SK-N-SH treated with all-trans-retinoic acid at 6 μM for 48 hours (cell line): ENCODE measurements around the gene CDX1.

Experiments used
- ATAC-seq: fragments of 200-7000 bp; cut with Tn5 transposase; 3 replicates; pipeline ENCODE4 v1.9.1; 2020; ENCODE audit warnings: mild to moderate bottlenecking, moderate library complexity
- ARNTL ChIP-seq: fragments of 450-650 bp; formaldehyde crosslinking; IDR thresholded peaks from 2 replicates; pipeline ENCODE4 v1.5.0; 2020; ENCODE audit warnings: low read depth, mild to moderate bottlenecking, moderate library complexity, borderline replicate concordance
- BACH2 ChIP-seq: fragments of 250-450 bp; sonication (Bioruptor Pico); IDR thresholded peaks from 2 replicates; pipeline ENCODE4 v1.9.0; 2021; ENCODE audit warnings: mild to moderate bottlenecking, borderline replicate concordance
- CREB5 ChIP-seq: fragments of 250-450 bp; sonication (Bioruptor Pico); IDR thresholded peaks from 2 replicates; pipeline ENCODE4 v1.5.1; 2020; ENCODE audit warnings: low read depth, mild to moderate bottlenecking, moderate library complexity
- CSDC2 ChIP-seq: fragments of 250-450 bp; sonication (Bioruptor Pico); IDR thresholded peaks from 2 replicates; pipeline ENCODE4 v1.5.0; 2020; ENCODE audit warnings: mild to moderate bottlenecking, moderate library complexity
- ESRRG ChIP-seq: fragments of 250-450 bp; sonication (Bioruptor Pico); IDR thresholded peaks from 2 replicates; pipeline ENCODE4 v1.6.1; 2021; ENCODE audit warnings: mild to moderate bottlenecking
- GLIS3 ChIP-seq: fragments of 250-450 bp; sonication (Bioruptor Pico); IDR thresholded peaks from 2 replicates; pipeline ENCODE4 v1.5.0; 2020; ENCODE audit warnings: mild to moderate bottlenecking, moderate library complexity
- ISL1 ChIP-seq: fragments of 250-450 bp; sonication (Bioruptor Pico); IDR thresholded peaks from 2 replicates; pipeline ENCODE4 v2.1.2; 2022; ENCODE audit warnings: mild to moderate bottlenecking, moderate library complexity
- PATZ1 ChIP-seq: fragments of 250-450 bp; sonication (Bioruptor Pico); IDR thresholded peaks from 2 replicates; pipeline ENCODE4 v1.8.0; 2020; ENCODE audit warnings: mild to moderate bottlenecking, moderate library complexity, borderline replicate concordance
- POU6F1 ChIP-seq: fragments of 250-450 bp; sonication (Bioruptor Pico); IDR thresholded peaks from 2 replicates; pipeline ENCODE4 v1.8.0; 2021; ENCODE audit warnings: low read depth, mild to moderate bottlenecking, moderate library complexity, borderline replicate concordance
- PPARA ChIP-seq: fragments of 250-450 bp; sonication (Bioruptor Pico); IDR thresholded peaks from 2 replicates; pipeline ENCODE4 v1.5.0; 2020; ENCODE audit warnings: mild to moderate bottlenecking, borderline replicate concordance
- RARB ChIP-seq: fragments of 250-450 bp; sonication (Bioruptor Pico); IDR thresholded peaks from 2 replicates; pipeline ENCODE4 v1.8.0; 2021; ENCODE audit warnings: mild to moderate bottlenecking, moderate library complexity
- SNAI2 ChIP-seq: fragments of 250-450 bp; sonication (Bioruptor Pico); IDR thresholded peaks from 2 replicates; pipeline ENCODE4 v1.5.0; 2020; ENCODE audit warnings: mild to moderate bottlenecking, moderate library complexity
- TCF4 ChIP-seq: fragments of 250-450 bp; sonication (Bioruptor Pico); IDR thresholded peaks from 2 replicates; pipeline ENCODE4 v1.8.0; 2021; ENCODE audit warnings: mild to moderate bottlenecking, moderate library complexity, borderline replicate concordance
- TOX ChIP-seq: fragments of 250-450 bp; sonication (Bioruptor Pico); IDR thresholded peaks from 2 replicates; pipeline ENCODE4 v1.8.0; 2021; ENCODE audit warnings: mild to moderate bottlenecking, moderate library complexity, borderline replicate concordance
- TSHZ2 ChIP-seq: fragments of 250-450 bp; sonication (Bioruptor Pico); IDR thresholded peaks from 2 replicates; pipeline ENCODE4 v1.5.0; 2020; ENCODE audit warnings: mild to moderate bottlenecking, moderate library complexity
- ZC3H10 ChIP-seq: fragments of 250-450 bp; sonication (Bioruptor Pico); IDR thresholded peaks from 2 replicates; pipeline ENCODE4 v1.5.1; 2021; ENCODE audit warnings: mild to moderate bottlenecking, moderate library complexity
- ZFP3 ChIP-seq: fragments of 250-450 bp; sonication (Bioruptor Pico); IDR thresholded peaks from 2 replicates; pipeline ENCODE4 v1.5.0; 2020; ENCODE audit warnings: mild to moderate bottlenecking, moderate library complexity
- ZFP30 ChIP-seq: fragments of 450-650 bp; formaldehyde crosslinking; IDR thresholded peaks from 2 replicates; pipeline ENCODE4 v1.5.0; 2022; ENCODE audit warnings: mild to moderate bottlenecking, moderate library complexity
- ZNF70 ChIP-seq: fragments of 450-650 bp; formaldehyde crosslinking; IDR thresholded peaks from 2 replicates; pipeline ENCODE4 v1.5.0; 2020; ENCODE audit warnings: mild to moderate bottlenecking, moderate library complexity
- TF ChIP-seq, protein P1 (sequence below): fragments of 250-450 bp; sonication (Bioruptor Pico); IDR thresholded peaks from 2 replicates; pipeline ENCODE4 v1.5.1; 2021; ENCODE audit warnings: mild to moderate bottlenecking, moderate library complexity

Gene CDX1

GRCh38 chr5:150124111-150124557, 42.4 kb upstream of the CDX1 start (continued):
- TF ChIP-seq TSHZ2 (no peak), TCF4 (CRISPR knock-in tag) (no peak), ZNF70 (no peak), ZFP30 (no peak), SNAI2 (no peak), GLIS3 (CRISPR knock-in tag) (no peak), ZFP3 (CRISPR knock-in tag) (no peak)

GRCh38 chr5:150124596-150124995, 42.0 kb upstream of the CDX1 start:
- no peak for ATAC-seq
- no peak for TF ChIP-seq TOX (CRISPR knock-in tag)
- no peak for TF ChIP-seq ARNTL
- no peak for TF ChIP-seq PPARA (CRISPR knock-in tag)
- no peak for TF ChIP-seq ZNF70
- TF ChIP-seq CSDC2 (CRISPR knock-in tag): no peak
- TF ChIP-seq TCF4 (CRISPR knock-in tag): no peak
- TF ChIP-seq ZC3H10 (CRISPR knock-in tag): no peak
- TF ChIP-seq GLIS3 (CRISPR knock-in tag): no peak
- TF ChIP-seq PATZ1 (CRISPR knock-in tag): no peak
- no peak for TF ChIP-seq CREB5 (CRISPR knock-in tag)
- no peak for TF ChIP-seq BACH2
- no peak for TF ChIP-seq POU6F1
- TF ChIP-seq, all 23 proteins: peak for 0

- no peak for ATAC-seq
- TF ChIP-seq TSHZ2: no peak
- TF ChIP-seq PATZ1 (CRISPR knock-in tag): no peak
- TF ChIP-seq ZC3H10 (CRISPR knock-in tag): no peak
- TF ChIP-seq GLIS3 (CRISPR knock-in tag): no peak
- no peak for TF ChIP-seq ZFP30
- no peak for TF ChIP-seq ESRRG
- no peak for TF ChIP-seq RARB
- TF ChIP-seq ARNTL: no peak
- TF ChIP-seq TOX (CRISPR knock-in tag): no peak
- no peak for TF ChIP-seq TCF4 (CRISPR knock-in tag)
- TF ChIP-seq PPARA (CRISPR knock-in tag): no peak
- TF ChIP-seq ISL1 (CRISPR knock-in tag): no peak
- no peak for TF ChIP-seq CREB5 (CRISPR knock-in tag)
- TF ChIP-seq CSDC2 (CRISPR knock-in tag): no peak
- TF ChIP-seq, protein P1, sequence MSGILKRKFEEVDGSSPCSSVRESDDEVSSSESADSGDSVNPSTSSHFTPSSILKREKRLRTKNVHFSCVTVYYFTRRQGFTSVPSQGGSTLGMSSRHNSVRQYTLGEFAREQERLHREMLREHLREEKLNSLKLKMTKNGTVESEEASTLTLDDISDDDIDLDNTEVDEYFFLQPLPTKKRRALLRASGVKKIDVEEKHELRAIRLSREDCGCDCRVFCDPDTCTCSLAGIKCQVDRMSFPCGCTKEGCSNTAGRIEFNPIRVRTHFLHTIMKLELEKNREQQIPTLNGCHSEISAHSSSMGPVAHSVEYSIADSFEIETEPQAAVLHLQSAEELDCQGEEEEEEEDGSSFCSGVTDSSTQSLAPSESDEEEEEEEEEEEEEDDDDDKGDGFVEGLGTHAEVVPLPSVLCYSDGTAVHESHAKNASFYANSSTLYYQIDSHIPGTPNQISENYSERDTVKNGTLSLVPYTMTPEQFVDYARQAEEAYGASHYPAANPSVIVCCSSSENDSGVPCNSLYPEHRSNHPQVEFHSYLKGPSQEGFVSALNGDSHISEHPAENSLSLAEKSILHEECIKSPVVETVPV (CRISPR knock-in tag): no peak
- no peak for TF ChIP-seq ZFP3 (CRISPR knock-in tag)
- TF ChIP-seq, all 23 proteins: peak for 0
Measured at GRCh38 chr5:150125334-150125733, 41.2 kb upstream of the CDX1 start.
